Measurements from ENCODE around the gene CTCF. TPM values are rescaled to one million over a fixed set of nuclear protein-coding genes. Genes with fewer than 3 reads are reported as not detected.

CTCF gene
- total RNA-seq, 1 donor from 2014 or later = 31.3 TPM

GRCh38 chr16:67654403-67654911 lies 92.1 kb downstream of the CTCF start:
- Histone ChIP-seq H3K27ac (ENCODE audit: low read depth, low read length) (no peak overlapping the region), H3K27me3 (ENCODE audit: control insufficient read depth in 3 of 3, insufficient read depth in 3 of 3, low read length in 3 of 3) (peaks cover 40 to 59% (median 57%) of the 10 kb centered on the region in 3 donors), H3K4me1 (ENCODE audit: control insufficient read depth in 3 of 3, insufficient read depth in 3 of 3, low read length in 3 of 3) (peaks cover 14 to 17% (median 15%) of the 10 kb centered on the region in 3 donors), H3K9me3 (ENCODE audit: control insufficient read depth in 3 of 3, low read length in 3 of 3) (no peaks in the 10 kb centered on the region), H3K9ac (ENCODE audit: low read depth in 1 of 3, low read length in 3 of 3) (no peak overlapping the region), H3K36me3 (ENCODE audit: control insufficient read depth in 3 of 3, insufficient read depth in 3 of 3, low read length in 3 of 3) (peaks cover 7 to 12% (median 9%) of the 10 kb centered on the region in 3 donors), H3K4me3 (ENCODE audit: low read length in 3 of 3) (no peak overlapping the region)

DNA sequence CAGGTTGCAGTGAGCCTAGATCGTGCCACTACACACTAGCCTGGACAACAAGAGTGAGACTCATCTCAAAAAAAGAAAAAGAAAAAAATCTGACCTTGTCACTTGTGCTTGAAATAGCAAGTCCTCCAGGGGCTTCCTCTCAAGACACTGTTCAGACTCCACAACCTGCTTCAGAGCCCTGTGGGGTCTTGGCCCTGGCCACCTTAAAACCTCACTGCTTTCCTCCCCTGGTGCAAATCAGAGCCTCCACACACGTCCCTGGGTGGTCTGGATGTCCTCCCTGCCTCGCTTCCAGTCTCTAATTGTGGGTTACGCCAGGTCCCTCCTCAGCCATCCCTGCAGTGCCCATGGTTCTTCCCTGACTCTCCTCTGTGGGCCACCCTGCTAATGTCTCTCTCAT lies 93.0 kb downstream of the CTCF start:
- H3K4me3 ChIP-seq (ENCODE audit: low read length in 3 of 3) = no peak overlapping the region
- no peak overlapping the region for H3K27ac ChIP-seq (ENCODE audit: low read depth, low read length)
- H3K36me3 ChIP-seq (ENCODE audit: control insufficient read depth in 3 of 3, insufficient read depth in 3 of 3, low read length in 3 of 3) = peaks cover 7 to 12% (median 9%) of the 10 kb centered on the region in 3 donors
- peaks cover 17 to 23% (median 22%) of the 10 kb centered on the region in 3 donors for H3K4me1 ChIP-seq (ENCODE audit: control insufficient read depth in 3 of 3, insufficient read depth in 3 of 3, low read length in 3 of 3)
- H3K27me3 ChIP-seq (ENCODE audit: control insufficient read depth in 3 of 3, insufficient read depth in 3 of 3, low read length in 3 of 3) = peaks cover 31 to 50% (median 48%) of the 10 kb centered on the region in 3 donors
- H3K9me3 ChIP-seq (ENCODE audit: control insufficient read depth in 3 of 3, low read length in 3 of 3) = no peaks in the 10 kb centered on the region
- no peak overlapping the region for H3K9ac ChIP-seq (ENCODE audit: low read depth in 1 of 3, low read length in 3 of 3)

GRCh38 chr16:67656344-67657016 lies 94.2 kb downstream of the CTCF start:
- Histone ChIP-seq H3K4me3 (ENCODE audit: low read length in 3 of 3) (no peak overlapping the region), H3K36me3 (ENCODE audit: control insufficient read depth in 3 of 3, insufficient read depth in 3 of 3, low read length in 3 of 3) (peaks cover 7 to 12% (median 9%) of the 10 kb centered on the region in 3 donors), H3K4me1 (ENCODE audit: control insufficient read depth in 3 of 3, insufficient read depth in 3 of 3, low read length in 3 of 3) (peaks cover 23 to 32% (median 30%) of the 10 kb centered on the region in 3 donors), H3K27me3 (ENCODE audit: control insufficient read depth in 3 of 3, insufficient read depth in 3 of 3, low read length in 3 of 3) (peaks cover 21 to 41% (median 37%) of the 10 kb centered on the region in 3 donors), H3K9ac (ENCODE audit: low read depth in 1 of 3, low read length in 3 of 3) (no peak overlapping the region), H3K9me3 (ENCODE audit: control insufficient read depth in 3 of 3, low read length in 3 of 3) (no peaks in the 10 kb centered on the region), H3K27ac (ENCODE audit: low read depth, low read length) (no peak overlapping the region)

DNA sequence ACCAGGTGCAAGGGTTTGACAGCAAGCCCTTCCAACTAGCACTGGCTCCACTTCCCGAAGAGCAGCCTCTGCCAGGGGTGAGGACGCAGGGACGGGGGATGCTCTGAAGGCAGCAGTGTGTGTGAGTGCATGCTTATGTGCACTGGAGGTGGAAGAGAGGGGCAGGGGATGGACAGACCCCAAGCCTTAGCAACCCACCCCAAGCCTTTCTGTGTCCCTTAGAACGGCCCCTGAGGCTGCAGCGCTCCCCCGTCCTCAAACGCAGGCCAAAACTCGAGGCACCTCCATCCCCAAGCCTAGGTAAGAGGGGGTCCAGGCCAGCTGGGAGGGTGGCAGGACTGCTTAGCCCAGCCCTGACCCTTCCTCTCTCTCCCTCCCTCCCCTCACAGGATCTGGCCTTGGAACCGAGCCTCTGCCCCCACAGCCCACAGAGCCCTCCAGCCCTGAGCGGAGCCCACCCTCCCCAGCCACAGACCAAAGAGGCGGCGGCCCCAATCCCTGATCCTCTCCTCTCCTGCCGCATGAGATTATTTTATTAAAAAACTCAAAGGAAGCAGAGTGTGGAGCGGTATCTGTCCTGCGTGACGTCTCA lies 94.8 kb downstream of the CTCF start:
- peaks cover 25 to 33% (median 31%) of the 10 kb centered on the region in 3 donors for H3K4me1 ChIP-seq (ENCODE audit: control insufficient read depth in 3 of 3, insufficient read depth in 3 of 3, low read length in 3 of 3)
- H3K27me3 ChIP-seq (ENCODE audit: control insufficient read depth in 3 of 3, insufficient read depth in 3 of 3, low read length in 3 of 3) = peaks cover 14 to 37% (median 31%) of the 10 kb centered on the region in 3 donors
- no peak overlapping the region for H3K4me3 ChIP-seq (ENCODE audit: low read length in 3 of 3)
- H3K9me3 ChIP-seq (ENCODE audit: control insufficient read depth in 3 of 3, low read length in 3 of 3) = no peaks in the 10 kb centered on the region
- H3K36me3 ChIP-seq (ENCODE audit: control insufficient read depth in 3 of 3, insufficient read depth in 3 of 3, low read length in 3 of 3) = peaks cover 7 to 12% (median 9%) of the 10 kb centered on the region in 3 donors
- H3K27ac ChIP-seq (ENCODE audit: low read depth, low read length) = no peak overlapping the region
- no peak overlapping the region for H3K9ac ChIP-seq (ENCODE audit: low read depth in 1 of 3, low read length in 3 of 3)

DNA sequence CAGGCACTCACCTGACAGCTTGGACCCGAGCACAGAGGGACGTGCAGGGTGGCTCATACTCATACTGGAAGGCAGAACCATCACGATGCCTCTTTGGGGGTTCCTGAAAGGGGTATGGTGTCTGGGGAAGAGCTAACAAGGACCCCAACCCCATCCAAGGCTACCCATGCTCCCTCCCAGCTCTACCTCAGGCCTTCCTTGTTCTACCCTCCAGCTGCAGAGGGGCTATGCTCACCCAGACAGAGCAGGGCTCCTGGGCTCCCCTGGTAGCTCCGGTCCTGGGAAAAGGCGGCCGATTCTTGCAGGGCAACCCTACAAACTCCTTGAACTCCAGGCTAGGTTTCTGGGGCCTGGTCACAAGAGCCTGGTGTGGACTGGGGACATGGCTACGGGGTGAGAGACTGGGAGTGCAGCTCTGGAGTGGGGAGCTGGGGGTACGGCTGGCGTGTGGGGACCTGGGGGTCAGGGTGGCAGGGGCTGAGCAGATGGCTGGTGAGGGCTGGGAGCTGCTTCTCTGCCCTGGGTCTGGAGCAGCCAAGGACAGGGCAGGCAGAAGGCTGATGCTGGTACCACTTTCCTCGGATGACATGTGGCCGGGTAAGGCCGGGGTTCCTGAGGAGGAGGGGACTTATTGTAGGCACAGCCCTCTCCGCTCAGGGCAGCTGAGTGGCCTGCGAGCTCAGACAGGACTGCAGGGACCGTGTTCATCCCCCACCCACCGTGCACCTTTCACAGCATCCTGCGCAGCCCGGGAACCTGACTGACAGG lies 95.6 kb downstream of the CTCF start:
- Histone ChIP-seq H3K36me3 (ENCODE audit: control insufficient read depth in 3 of 3, insufficient read depth in 3 of 3, low read length in 3 of 3) (peaks cover 9 to 17% (median 13%) of the 10 kb centered on the region in 3 donors), H3K4me1 (ENCODE audit: control insufficient read depth in 3 of 3, insufficient read depth in 3 of 3, low read length in 3 of 3) (peaks cover 25 to 33% (median 31%) of the 10 kb centered on the region in 3 donors), H3K27me3 (ENCODE audit: control insufficient read depth in 3 of 3, insufficient read depth in 3 of 3, low read length in 3 of 3) (peaks cover 11 to 32% (median 26%) of the 10 kb centered on the region in 3 donors), H3K4me3 (ENCODE audit: low read length in 3 of 3) (no peak overlapping the region), H3K9ac (ENCODE audit: low read depth in 1 of 3, low read length in 3 of 3) (no peak overlapping the region), H3K27ac (ENCODE audit: low read depth, low read length) (no peak overlapping the region), H3K9me3 (ENCODE audit: control insufficient read depth in 3 of 3, low read length in 3 of 3) (no peaks in the 10 kb centered on the region)

DNA sequence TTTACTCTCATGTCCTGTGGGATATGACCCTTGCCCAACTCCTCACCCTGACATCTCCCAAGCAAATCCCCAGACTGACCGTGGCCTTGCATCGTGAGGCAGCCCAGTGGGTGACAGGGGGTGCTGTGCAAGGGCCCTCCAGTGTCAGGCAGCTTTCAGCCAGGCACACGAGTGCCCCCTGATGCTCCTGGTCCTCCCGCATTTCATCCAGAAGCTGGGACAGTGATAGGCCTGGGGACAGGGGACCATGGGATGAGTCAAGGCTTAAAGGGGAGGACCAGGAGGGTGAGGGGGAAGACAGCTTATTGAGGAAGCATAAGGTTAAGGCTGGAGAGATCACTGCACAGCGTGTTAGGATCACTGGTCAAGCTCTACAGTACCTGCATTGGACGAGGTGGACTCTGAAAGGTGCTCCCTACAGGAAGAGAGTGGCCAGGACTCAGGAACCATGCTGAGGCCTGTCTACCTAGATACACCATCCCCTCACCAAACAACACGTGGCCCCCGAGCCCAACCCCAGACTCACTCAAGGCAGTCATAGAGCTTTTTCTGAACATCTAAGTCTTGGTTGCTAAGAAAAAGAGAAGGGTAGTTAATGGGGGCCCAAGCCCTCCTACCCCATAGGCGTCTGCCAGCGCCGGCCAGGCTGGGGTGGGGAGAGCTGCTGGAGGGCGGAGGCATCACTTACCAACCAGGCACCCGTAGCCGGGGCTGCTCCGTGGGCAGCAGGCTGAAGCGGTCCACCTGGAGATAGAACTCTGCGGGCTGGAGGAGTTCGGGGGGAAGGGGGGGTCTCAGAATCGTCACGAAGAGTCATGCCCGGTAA lies 96.7 kb downstream of the CTCF start:
- peaks cover 22 to 29% (median 24%) of the 10 kb centered on the region in 3 donors for H3K4me1 ChIP-seq (ENCODE audit: control insufficient read depth in 3 of 3, insufficient read depth in 3 of 3, low read length in 3 of 3)
- peaks cover 15 to 17% (median 17%) of the 10 kb centered on the region in 3 donors for H3K36me3 ChIP-seq (ENCODE audit: control insufficient read depth in 3 of 3, insufficient read depth in 3 of 3, low read length in 3 of 3)
- peak overlapping the region; percentile 80 to 86 (median 85) for H3K9ac ChIP-seq (ENCODE audit: low read depth in 1 of 3, low read length in 3 of 3)
- no peak overlapping the region for H3K27ac ChIP-seq (ENCODE audit: low read depth, low read length)
- H3K9me3 ChIP-seq (ENCODE audit: control insufficient read depth in 3 of 3, low read length in 3 of 3) = no peaks in the 10 kb centered on the region
- H3K4me3 ChIP-seq (ENCODE audit: low read length in 3 of 3) = peak overlapping the region; percentile 99
- peaks cover 9 to 21% (median 16%) of the 10 kb centered on the region in 3 donors for H3K27me3 ChIP-seq (ENCODE audit: control insufficient read depth in 3 of 3, insufficient read depth in 3 of 3, low read length in 3 of 3)

DNA sequence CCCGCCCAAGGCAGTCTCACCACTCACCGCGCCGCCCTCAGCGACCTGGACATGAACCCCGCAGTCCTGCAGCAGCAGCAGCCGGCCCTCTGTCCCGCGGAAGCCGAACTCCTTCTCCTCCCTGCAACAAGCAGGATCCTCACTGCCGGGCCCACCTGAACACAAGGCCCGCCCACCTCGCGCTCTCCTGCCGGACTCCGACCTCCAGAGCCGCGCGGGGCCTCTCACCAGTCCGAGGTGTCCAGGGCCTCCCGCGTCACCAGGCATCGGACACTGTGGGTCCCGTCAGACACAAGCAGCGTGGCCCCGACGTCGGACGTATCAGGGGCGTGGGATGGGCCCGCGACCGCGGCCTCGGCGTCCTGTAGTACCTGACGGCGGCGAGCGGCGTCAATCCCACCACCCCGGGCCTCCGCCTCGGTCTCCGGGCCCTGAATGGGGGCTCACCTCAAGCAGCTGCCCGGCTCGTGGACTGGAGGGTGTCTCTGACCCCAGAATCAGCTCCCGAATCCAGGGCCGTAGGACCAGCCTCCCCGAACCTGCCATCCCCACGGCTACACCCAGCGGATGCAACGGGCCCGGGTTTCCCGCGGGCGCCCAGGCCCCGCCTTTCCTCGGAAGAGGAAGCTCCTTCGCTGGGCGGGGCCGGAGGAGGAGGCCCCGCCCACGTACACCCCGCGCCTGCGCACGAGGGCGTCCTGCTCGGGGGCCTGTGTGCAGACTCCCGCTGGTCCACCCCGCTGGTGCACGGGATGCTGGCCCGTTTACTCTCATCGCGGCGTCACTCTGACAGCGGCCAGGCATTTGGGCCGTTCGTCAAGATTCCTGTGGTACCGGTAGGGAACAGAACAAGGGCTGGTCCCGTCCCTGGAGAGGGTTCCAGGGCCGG lies 97.6 kb downstream of the CTCF start, which contains the start of gene ACD:
Gene ACD (minus strand): TSS at position 586 of the 889 bp plus-strand sequence. CDS start 40 bp downstream, at position 546.
- Histone ChIP-seq H3K27ac (ENCODE audit: low read depth, low read length) (peak within 1 kb of the TSS; percentile 91), H3K4me3 (ENCODE audit: low read length in 3 of 3) (peak within 1 kb of the TSS; percentile 99), H3K9ac (ENCODE audit: low read depth in 1 of 3, low read length in 3 of 3) (peak within 1 kb of the TSS; percentile 85 to 87 (median 86)), H3K36me3 (ENCODE audit: control insufficient read depth in 3 of 3, insufficient read depth in 3 of 3, low read length in 3 of 3) (peaks cover 15 to 17% (median 17%) of the 10 kb centered on the region in 3 donors), H3K9me3 (ENCODE audit: control insufficient read depth in 3 of 3, low read length in 3 of 3) (no peaks in the 10 kb centered on the region), H3K4me1 (ENCODE audit: control insufficient read depth in 3 of 3, insufficient read depth in 3 of 3, low read length in 3 of 3) (peaks cover 22 to 29% (median 24%) of the 10 kb centered on the region in 3 donors), H3K27me3 (ENCODE audit: control insufficient read depth in 3 of 3, insufficient read depth in 3 of 3, low read length in 3 of 3) (peaks cover under 1 to 13% (median 8%) of the 10 kb centered on the region in 3 donors)

DNA sequence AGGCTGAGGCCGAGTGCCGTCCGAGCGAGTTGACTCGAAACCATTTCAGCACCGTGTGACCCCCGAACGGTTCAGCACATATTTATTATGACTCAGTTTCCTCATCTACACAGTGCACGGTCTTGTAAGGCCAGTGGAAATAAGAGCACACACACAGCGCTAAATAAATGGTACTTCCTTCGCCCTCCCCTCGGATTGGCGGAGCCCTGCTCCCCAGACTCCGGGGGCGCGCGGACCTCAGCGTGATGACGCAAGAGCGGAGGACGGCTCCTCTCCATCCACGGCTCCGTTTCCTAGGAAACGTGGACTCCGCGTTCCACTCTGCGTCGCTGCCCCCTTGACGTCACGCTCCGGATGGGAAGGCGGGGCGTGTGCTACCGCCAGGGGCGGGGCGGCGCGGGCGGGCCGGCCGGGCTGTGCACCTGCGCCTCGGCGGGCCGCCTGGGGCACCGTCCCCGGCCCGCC lies 98.3 kb downstream of the CTCF start, which contains the start of gene PARD6A:
Gene PARD6A (plus strand): TSS at position 397 of the 465 bp plus-strand sequence. CDS start 79 bp downstream, outside the sequence.
- Histone ChIP-seq H3K4me3 (ENCODE audit: low read length in 3 of 3) (peak within 1 kb of the TSS; percentile 99), H3K36me3 (ENCODE audit: control insufficient read depth in 3 of 3, insufficient read depth in 3 of 3, low read length in 3 of 3) (peaks cover 15 to 17% (median 17%) of the 10 kb centered on the region in 3 donors), H3K27me3 (ENCODE audit: control insufficient read depth in 3 of 3, insufficient read depth in 3 of 3, low read length in 3 of 3) (peaks cover 0 to 6% (median 2%) of the 10 kb centered on the region in 3 donors), H3K4me1 (ENCODE audit: control insufficient read depth in 3 of 3, insufficient read depth in 3 of 3, low read length in 3 of 3) (peaks cover 22 to 31% (median 24%) of the 10 kb centered on the region in 3 donors), H3K27ac (ENCODE audit: low read depth, low read length) (peak within 1 kb of the TSS; percentile 91), H3K9ac (ENCODE audit: low read depth in 1 of 3, low read length in 3 of 3) (peak within 1 kb of the TSS; percentile 85 to 87 (median 86)), H3K9me3 (ENCODE audit: control insufficient read depth in 3 of 3, low read length in 3 of 3) (no peaks in the 10 kb centered on the region)
